ENCODE data around the gene TFRC. TPM values are rescaled to one million over a fixed set of nuclear protein-coding genes. Genes with fewer than 3 reads are reported as not detected.
"Not testable (repeated sequence)": the region's sequence is repeated elsewhere in the genome, so short reads cannot be mapped to it uniquely, and the experiment has no call there.

TFRC gene
- 95.7 TPM for polyA plus RNA-seq (2012; ENCODE audit: insufficient read depth, insufficient read length)

DNA sequence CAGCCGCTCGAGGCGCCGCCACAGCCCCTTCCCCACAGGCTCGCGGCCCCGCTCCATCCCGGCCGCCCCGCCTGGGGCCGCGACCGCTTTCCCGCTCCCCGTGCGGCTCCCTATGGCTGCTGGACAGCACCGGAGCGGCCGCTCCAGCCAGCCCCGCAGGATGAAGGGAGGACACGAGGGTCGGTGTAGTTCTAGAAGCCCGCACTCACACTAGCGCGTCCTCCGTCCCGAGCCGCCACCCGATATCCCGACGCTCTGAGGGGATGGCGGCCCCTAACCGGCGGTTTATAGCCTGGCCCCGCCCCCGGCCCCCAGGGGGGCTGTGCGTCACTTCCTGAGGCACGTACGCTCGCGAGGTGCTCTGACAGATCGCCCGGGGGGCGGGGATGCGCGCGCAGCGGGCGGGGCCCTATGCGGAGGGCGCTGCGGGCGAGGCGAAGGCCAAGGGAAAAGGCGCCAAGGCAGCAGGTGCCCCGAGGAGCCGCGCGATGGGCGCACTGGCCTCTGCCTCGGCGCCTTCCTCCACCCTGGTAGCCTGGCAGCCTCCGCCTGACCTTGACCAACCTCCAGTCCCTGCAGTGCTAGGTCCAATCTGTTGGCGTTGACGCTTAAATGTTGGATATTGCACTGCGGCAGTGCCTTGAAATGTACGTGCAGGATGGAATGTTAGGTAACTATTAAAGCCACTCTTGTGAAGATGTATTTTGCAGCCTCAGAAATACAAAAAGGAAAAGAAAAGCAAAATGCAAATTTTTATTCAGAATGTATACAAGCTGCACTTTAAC is at the start of gene TFRC:
Gene TFRC (minus strand): TSS at position 257 of the 785 bp plus-strand sequence. CDS start 4,991 bp downstream, outside the sequence.
- H3K4me3 ChIP-seq (ENCODE audit: low read length): peak within 1 kb of the TSS; percentile 95
- peak; percentile 93 for DNase-seq (ENCODE audit: low read depth, low spot score)

DNA sequence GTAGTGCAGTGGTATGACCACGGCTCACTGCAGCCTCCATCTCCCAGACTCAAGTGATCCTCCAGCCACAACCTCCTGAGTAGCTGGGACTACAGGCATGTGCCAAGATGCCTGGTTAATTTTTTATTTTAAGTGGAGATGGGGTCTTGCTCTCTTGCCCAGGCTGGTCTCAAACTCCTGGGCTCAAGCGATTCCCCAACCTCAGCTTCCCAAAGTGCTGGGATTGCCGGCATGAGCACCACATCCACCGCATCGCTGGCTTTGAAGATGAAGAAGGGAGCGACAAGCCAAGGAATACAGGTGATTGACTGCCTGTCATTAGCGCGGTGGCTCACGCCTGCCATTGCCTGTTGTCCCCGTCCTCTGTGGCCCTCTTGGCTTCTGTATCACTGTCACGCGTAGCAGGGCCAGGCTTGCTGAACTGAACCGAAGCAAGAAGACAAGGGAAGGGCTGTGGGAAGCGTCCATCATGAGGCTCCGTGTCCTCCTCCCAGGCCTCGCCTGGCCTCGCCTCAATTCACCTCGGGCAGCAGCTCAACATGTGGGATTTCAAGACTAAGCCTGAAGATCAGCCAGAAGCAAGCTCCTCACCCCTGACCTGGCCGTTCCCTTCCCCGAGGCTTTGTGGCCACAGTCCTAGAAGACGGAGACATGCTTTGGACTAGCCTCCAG is 46.4 kb upstream of the TFRC start:
- DNase-seq (ENCODE audit: low read depth, low spot score): no peak
- no peak overlapping the region for H3K4me3 ChIP-seq (ENCODE audit: low read length)

DNA sequence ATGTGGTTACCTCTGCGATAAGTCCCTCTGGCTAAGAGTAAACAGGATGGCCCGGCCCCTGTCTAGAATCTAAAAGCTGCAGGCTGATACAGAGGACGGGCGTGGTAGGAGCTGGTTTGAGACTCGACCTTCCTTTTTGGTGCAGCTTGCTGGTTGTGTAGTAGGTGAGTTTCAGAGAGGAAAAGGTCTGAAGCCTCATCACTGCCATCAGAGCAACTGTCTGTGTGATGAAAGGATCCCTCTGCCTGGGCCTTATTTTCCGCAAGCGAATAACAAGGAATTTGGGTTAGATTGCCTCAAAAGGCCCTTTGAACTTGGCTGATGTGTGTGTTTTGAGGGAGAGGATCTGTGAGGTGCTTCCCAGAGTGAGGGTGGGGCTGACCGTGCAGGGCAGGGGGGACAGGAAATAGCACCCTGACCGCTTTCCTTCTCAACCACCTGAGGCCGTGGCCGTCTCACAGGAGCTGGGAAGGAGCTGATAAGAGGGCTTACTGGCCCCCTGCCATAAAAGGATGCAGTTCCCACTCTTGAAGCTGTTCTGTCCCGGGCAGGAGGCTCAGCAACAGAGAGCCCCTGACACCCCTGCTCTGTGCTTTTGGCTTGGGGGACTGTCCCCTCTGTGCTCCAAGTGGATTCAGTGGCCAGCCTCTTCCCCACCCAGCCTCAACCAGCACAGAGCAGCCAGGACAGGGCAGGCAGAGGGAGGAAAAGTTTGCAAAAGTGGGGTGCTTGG is 45.6 kb upstream of the TFRC start:
- peak; percentile 67 for DNase-seq (ENCODE audit: low read depth, low spot score)
- H3K4me3 ChIP-seq (ENCODE audit: low read length): no peak overlapping the region

DNA sequence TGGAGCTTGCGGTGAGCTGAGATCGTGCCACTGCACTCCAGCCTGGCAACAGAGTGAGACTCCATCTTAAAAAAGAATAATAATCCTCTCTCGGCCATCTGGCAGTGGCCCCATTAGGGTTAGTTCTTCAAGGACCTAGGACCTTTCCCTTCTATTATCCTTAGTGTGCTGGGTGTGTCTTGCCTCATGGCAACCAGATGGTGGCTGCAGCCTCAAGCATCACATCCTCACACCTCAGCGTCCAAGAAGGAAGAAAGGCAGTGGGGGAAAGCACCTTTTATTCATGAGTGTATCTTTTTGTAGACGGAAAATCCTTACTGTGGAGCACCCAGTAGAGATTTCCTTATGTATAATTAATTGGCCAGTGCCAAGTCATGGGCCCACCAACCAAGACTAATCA is 42.7 kb upstream of the TFRC start:
- no peak overlapping the region for H3K4me3 ChIP-seq (ENCODE audit: low read length)
- DNase-seq (ENCODE audit: low read depth, low spot score): no peak

DNA sequence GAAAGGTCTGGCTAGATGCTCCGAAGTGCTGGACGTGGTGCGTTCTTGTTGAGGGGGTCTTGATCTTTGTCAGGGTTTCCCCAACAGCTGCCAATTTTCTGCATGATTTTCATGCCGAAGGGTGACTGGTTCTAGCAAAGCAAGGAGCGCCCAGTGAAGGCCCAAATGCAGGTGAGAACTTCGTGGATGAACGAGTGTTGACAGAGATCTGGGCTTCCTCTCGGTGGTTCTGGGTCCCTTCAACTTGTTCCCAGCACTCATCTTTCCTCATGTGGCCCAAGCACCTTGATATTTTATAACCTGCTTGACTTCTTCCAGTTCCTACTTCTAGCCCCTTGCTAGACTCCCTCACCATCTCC is 40.8 kb upstream of the TFRC start:
- DNase-seq (ENCODE audit: low read depth, low spot score): no peak
- no peak overlapping the region for H3K4me3 ChIP-seq (ENCODE audit: low read length)

DNA sequence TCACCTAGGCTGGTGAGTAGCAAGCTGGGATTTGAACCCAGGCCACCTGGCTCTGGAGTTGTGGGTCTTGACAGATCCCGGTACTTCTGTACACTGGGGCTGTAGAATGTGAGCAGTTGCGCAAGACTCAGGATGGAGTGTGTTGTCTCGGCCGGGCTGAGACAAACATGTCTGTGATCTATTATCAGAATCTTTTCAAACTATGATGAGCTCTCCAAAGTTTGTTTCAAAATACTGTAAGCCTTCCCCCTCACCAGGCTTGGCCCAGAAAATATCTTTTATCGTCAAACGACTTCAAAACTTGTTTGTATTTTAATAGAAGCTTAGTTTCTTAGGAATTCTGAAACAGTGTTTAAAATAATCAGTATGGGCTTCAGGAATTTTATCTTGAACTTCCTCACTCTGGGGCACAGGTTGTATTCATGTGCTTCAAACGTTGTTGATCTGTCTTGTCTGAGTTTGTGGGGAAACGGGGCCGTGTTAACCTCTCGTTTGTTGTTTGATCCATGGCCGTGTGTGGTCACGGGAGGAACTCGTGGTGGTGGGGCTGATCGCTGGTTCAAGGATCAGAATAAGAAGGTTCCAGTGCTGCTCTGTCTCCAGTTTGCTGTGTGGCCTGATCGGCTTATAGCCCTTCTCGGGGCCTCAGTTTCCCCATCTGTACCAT is 40.3 kb upstream of the TFRC start:
- H3K4me3 ChIP-seq (ENCODE audit: low read length): no peak overlapping the region
- DNase-seq (ENCODE audit: low read depth, low spot score): peak; percentile 48

DNA sequence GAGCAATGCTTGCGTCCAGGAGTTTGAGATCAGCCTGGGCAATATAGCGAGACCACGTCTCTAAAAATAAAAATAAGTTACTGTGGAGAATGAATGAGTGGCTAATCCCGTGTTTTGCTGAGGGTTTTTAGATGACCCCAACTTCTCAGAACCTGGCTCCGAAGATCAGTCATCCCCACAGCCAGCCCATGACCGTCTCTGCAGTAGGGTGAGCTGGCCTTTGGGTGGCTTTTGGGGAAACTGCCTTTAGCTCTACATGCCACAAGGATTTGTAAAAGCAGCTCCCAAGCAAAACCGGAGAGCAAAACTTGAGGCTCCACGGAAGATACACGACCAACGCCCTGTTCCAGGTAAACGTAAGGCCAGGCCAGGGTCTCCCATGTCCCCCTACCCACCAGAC is 39.2 kb upstream of the TFRC start:
- no peak for DNase-seq (ENCODE audit: low read depth, low spot score)
- peak overlapping the region; percentile 27; the same call in 1 of the 2 replicates for H3K4me3 ChIP-seq (ENCODE audit: low read length)

DNA sequence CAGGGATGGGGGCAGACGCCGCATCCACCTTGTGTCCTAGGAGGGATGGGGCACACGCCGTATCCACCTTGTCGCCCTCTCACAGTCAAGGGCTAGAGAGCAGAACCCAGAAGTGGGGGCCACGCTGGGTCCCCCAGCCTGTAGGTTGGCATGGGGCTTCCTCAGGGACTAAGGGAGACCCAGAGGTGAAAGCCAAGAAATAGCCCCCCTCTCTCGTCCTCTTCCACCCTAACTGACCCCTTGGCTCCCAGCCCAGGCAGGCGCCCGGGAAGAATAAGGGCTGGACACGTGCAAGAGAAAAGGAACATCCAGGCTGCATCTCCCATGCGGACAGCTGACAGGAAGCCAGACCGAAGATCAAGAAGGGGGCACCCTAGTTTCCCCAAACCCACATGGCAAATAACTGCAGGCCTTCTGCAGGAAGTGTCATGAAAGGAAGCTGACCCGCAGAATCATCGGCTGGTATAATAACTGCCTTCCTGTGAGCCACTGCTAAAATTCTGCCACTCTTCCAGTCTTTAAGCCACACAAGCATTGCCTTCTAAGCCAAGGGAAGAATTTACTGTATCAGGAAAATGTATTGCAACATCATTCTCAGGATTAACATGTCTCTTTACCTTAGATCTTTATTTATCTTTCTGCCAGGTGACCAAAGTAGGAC is 38.5 kb upstream of the TFRC start:
- H3K4me3 ChIP-seq (ENCODE audit: low read length): peak overlapping the region; percentile 27
- DNase-seq (ENCODE audit: low read depth, low spot score): peak; percentile 86

DNA sequence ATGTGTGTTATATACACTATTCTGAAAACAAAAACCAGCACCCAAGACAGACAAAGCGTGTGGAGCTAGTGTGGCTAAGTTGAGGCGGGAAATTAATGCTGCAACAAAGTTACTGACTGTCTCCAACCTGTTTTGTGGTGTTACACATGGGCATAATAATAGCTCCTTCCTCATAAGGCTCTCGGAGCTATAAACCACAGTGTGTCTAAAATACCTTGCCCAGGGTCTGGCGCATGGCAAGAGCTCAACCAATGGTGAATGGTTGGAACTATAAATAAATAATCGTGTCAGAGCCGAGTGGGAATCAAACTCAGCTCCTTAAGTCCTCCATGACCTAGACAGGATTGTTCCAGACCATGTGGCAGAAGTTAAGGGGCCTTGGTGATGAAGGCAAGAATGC is 35.9 kb upstream of the TFRC start:
- DNase-seq (ENCODE audit: low read depth, low spot score): no peak
- no peak overlapping the region for H3K4me3 ChIP-seq (ENCODE audit: low read length)

DNA sequence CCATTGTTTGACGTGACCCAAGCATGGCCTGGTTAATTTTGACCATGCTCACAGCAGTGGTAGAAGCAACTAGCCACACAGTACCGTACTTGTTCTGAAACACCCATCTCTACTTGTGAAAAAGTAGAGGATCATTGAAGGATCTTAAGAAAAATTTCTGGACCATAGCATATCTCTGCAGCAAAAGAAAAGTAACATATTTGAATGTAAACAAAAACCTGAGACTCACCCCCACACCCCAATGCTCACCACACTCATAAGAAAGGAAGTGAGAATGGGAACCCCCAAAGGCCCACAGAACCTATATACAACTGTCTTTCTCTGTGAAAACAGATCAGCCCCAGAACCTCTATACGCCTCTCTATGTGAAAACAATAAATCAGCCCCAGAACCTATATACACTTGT is 33.8 kb upstream of the TFRC start:
- DNase-seq (ENCODE audit: low read depth, low spot score): no peak
- no peak overlapping the region for H3K4me3 ChIP-seq (ENCODE audit: low read length)

DNA sequence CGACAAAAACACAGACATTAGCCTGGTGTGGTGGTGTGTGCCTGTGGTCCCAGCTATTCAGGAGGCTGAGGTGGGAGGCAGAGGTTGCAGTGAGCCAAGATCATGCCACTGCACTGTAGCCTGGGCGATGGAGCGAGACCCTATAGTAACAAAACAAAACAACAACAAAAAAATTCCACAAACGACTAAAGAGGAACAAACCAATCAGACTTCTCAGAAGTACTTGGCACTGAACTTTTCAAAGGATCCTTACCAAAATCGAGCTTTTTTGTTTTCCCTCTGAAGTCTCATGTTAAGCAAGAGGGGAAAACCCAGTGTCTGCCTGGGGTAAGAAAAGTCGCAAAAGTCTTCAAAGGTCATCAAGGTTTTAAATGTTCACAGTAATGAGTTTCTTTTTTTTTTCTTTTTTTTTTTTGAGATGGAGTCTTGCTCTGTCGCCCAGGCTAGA is 30.1 kb upstream of the TFRC start:
- H3K4me3 ChIP-seq (ENCODE audit: low read length): no peak overlapping the region
- no peak for DNase-seq (ENCODE audit: low read depth, low spot score)

DNA sequence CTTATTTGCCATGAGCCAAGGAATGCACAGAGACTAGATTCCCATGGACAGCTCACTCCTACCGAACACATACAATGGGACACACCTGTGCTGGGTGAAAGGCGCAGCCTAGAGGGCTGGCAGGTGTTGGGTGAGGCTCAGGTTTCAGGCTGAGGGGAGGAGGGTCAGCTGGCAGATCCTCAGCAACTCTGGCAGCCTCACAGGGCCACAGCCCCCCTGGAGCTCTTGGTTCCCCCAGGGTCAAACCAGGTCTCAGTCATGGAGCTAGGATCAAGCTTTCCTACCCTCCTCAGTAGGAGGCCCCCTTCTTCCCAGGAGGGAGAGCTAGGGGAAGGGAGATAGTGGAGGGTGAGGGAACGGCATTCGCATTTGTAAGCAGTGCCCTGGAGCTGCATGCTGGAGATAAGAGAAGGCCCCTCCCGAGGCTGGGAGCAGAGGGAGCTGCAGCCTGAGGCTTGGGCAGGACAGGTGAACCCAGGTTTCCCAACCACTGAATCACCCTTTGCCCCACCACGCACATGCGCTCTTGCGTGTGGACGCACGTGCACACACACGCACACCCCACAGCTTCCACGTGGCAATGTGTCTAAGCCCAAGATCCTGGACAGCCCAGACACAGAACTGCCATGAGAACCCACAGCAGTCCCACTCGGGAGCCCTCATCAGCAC is 26.3 kb upstream of the TFRC start:
- H3K4me3 ChIP-seq (ENCODE audit: low read length): no peak overlapping the region
- DNase-seq (ENCODE audit: low read depth, low spot score): no peak

DNA sequence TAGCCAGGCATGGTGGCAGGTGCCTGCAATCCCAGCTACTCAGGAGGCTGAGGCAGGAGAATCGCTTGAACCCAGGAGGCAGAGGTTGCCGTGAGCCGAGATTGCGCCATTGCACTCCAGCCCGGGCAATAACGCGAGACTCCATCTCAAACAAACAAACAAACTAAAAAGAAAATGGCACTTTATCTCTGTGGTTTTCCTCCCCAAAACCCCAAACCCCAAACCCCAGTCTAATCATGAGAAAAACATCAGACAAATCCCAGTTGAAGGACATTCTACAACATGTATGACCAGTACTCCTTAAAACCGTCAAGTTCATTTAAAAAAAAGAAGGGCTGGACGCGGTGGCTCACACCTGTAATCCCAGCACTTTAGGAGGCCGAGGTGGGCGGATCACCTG is 22.8 kb upstream of the TFRC start:
- not testable (repeated sequence) for H3K4me3 ChIP-seq (ENCODE audit: low read length); DNase-seq (ENCODE audit: low read depth, low spot score)

DNA sequence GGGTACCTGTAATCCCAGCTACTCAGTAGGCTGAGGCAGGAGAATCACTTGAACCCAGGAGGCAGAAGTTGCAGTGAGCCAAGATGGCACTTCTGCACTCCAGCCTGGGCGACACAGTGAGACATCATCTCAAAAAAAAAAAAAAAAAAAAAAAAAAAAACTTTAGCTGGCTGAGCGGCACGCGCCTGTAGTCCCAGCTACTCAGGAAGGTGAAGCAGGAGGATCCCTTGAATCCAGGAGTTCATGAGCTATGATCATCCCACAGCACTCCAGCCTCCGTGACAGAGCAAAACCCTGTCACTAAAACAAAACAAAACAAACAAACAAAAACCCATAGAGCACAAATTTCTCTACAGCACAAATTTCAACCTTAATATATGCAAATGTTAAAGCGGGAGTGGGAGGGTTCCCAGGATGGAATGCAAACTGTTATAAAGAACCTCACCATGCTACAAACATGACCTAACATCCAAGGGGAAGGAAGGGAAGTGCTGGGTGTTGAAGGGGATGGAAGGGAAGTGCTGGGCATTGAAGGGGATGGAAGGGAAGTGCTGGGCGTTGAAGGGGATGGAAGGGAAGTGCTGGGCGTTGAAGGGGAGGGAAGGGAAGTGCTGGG is 16.6 kb upstream of the TFRC start:
- DNase-seq (ENCODE audit: low read depth, low spot score): not testable (repeated sequence)

DNA sequence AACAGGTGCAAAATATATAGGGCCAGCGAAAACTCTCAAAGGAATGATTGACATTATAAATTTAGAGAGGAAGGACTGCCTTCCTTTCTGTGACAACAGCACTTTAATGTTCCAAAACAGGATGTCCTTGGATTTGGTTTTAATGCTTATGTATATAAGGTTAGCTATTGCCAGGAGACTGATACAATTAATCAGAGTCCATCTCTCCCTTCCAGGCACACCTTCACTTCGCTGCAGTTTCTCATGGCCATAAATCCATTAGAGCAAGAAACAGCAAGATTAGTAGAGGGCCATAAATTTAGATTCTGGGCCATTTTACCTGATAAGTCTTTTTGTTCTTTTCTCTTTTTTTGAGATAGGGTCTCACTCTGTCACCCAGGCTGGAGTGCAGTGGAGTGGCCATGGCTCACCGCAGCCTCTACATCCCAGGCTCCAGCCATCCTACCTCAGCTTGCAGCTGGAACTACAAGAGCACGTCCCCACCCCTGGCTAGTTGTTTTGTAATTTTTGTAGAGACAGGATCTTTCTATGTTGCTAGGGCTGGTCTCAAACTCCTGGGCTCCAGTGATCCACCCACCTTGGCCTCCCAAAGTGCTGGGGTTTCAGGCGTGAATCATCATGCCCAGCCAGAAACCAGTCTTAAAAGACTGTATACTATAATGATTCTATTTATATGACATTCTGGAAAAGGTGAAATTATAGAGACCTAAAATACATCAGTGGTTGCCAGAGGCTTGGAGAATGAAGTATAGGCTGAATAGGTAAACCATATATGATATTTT is 15.7 kb upstream of the TFRC start:
- no peak overlapping the region for H3K4me3 ChIP-seq (ENCODE audit: low read length)
- no peak for DNase-seq (ENCODE audit: low read depth, low spot score)

More for the DNA sequence above, 16.6 kb upstream of the TFRC start:
- H3K4me3 ChIP-seq (ENCODE audit: low read length): not testable (repeated sequence)

DNA sequence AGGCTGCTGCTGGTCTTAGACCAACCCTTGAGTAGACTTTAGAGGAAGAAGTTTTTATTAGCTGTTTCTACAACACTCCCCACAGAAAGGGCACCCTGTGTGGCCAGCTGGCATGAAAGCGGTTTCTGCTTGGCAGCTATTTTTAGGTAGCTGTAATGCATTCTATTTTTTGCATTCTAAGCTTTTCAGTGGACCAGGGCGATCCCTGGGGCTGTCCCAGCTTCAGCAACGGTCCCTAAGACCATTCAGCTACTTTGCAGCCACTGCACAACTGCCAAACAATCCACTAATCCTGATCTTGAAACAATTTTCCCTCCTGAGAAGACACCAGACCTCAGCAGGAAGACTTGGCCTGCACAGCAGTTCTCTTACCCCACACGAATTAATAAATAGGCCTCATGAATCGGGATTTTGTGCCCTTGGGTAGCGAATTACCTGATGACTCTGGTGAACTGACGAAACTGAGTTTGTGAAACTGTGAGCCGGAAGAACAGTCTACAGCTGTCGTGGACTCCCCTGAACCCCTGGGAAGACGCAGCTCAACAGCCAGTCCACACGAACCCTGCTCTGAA is 14.6 kb upstream of the TFRC start:
- no peak for DNase-seq (ENCODE audit: low read depth, low spot score)
- H3K4me3 ChIP-seq (ENCODE audit: low read length): no peak overlapping the region

Measured in Jurkat, Clone E6-1 (cell line).